A673 (cell line): Measurements from ENCODE around the gene RERGL. TPM values are rescaled to one million over a fixed set of nuclear protein-coding genes. Genes with fewer than 3 reads are reported as not detected.
"Not testable (repeated sequence)": the region's sequence is repeated elsewhere in the genome, so short reads cannot be mapped to it uniquely, and the experiment has no call there.

ENCODE experiments used
- BruUV-seq: library from RNA; stranded (reverse); fragments of 400-500 nt; replicated peaks from 2 replicates; lab custom pipeline; 2021; lab: Mats Ljungman, UMichigan
- CTCF ChIA-PET: fragments of 300-600 bp; sonication (Branson Sonifier 250); formaldehyde crosslinking; loops from one replicate; lab custom pipeline; 2022; ENCODE audit warnings: antibody characterized with exemption; lab: Charles Lee
- POLR2A ChIA-PET: fragments of 300-600 bp; sonication (Branson Sonifier 250); formaldehyde crosslinking; loops from one replicate; lab custom pipeline; 2022; ENCODE audit warnings: antibody characterized with exemption; ENCODE audit not compliant: low non-redundant PET; lab: Charles Lee
- DNase-seq: peaks from one replicate; pipeline ENCODE4 v3.0.0-alpha.2; 2015; ENCODE audit warnings: low spot score
- H3K27ac ChIP-seq: fragments of 200-600 bp; sonication (generic); 2 replicates; pipeline ENCODE4 v1.5.1; 2016; ENCODE audit warnings: mixed run types, low read depth, mild to moderate bottlenecking, mixed read lengths, antibody characterized with exemption, low read length; ENCODE audit not compliant: poor library complexity, severe bottlenecking
- H3K27me3 ChIP-seq: fragments of 200-600 bp; sonication (generic); replicated peaks from 2 replicates; pipeline ENCODE4 v1.6.1; 2017; ENCODE audit warnings: mixed run types, low read depth, mild to moderate bottlenecking, mixed read lengths, antibody characterized with exemption, low read length; ENCODE audit not compliant: insufficient read depth, poor library complexity
- H3K36me3 ChIP-seq: fragments of 200-600 bp; sonication (generic); 2 replicates; pipeline ENCODE4 v1.6.1; 2016; ENCODE audit warnings: mixed run types, mild to moderate bottlenecking, mixed read lengths, antibody characterized with exemption, low read length; ENCODE audit not compliant: insufficient read depth, poor library complexity, severe bottlenecking
- H3K4me1 ChIP-seq: fragments of 200-600 bp; sonication (generic); 2 replicates; pipeline ENCODE4 v1.6.1; 2017; ENCODE audit warnings: mixed run types, mild to moderate bottlenecking, mixed read lengths, antibody characterized with exemption, low read length; ENCODE audit not compliant: insufficient read depth, poor library complexity, severe bottlenecking
- H3K4me3 ChIP-seq: fragments of 200-600 bp; sonication (generic); 2 replicates; pipeline ENCODE4 v1.5.1; 2016; ENCODE audit warnings: low read depth, mixed run types, mild to moderate bottlenecking, mixed read lengths, low read length; ENCODE audit not compliant: poor library complexity, severe bottlenecking
- H3K9me3 ChIP-seq: fragments of 200-600 bp; sonication (generic); 2 replicates; pipeline ENCODE4 v1.6.1; 2016; ENCODE audit warnings: mixed run types, low read depth, mild to moderate bottlenecking, mixed read lengths, antibody characterized with exemption, low read length; ENCODE audit not compliant: poor library complexity, severe bottlenecking
- EZH2 ChIP-seq: fragments of 200-600 bp; sonication (generic); IDR thresholded peaks from 2 replicates; pipeline ENCODE4 v1.6.1; 2017; ENCODE audit warnings: borderline replicate concordance, low read depth, mild to moderate bottlenecking, mixed read lengths, antibody characterized with exemption, low read length; ENCODE audit not compliant: poor library complexity, severe bottlenecking
- intact Hi-C: fragments of 100-400 bp; cut with micrococcal nuclease; formaldehyde crosslinking; loops from one replicate; pipeline ENCODE4 v1.10.0; 2022; ENCODE audit not compliant: unreplicated experiment
- total RNA-seq: library from RNA; stranded (reverse); gene quantifications from 2 replicates; pipeline ENCODE4 v1.2.3, GENCODE V29; 2021
- TF ChIP-seq, protein P1 (sequence below): fragments of 300-800, 200-600 bp; sonication (generic); conservative IDR thresholded peaks from 2 replicates; pipeline ENCODE4 v1.5.1; 2017; ENCODE audit warnings: low read depth, mild to moderate bottlenecking, antibody characterized with exemption, low read length, moderate library complexity, mixed read lengths

RERGL gene
- total RNA-seq, 1 experiment from 2014 or later = not detected

DNA sequence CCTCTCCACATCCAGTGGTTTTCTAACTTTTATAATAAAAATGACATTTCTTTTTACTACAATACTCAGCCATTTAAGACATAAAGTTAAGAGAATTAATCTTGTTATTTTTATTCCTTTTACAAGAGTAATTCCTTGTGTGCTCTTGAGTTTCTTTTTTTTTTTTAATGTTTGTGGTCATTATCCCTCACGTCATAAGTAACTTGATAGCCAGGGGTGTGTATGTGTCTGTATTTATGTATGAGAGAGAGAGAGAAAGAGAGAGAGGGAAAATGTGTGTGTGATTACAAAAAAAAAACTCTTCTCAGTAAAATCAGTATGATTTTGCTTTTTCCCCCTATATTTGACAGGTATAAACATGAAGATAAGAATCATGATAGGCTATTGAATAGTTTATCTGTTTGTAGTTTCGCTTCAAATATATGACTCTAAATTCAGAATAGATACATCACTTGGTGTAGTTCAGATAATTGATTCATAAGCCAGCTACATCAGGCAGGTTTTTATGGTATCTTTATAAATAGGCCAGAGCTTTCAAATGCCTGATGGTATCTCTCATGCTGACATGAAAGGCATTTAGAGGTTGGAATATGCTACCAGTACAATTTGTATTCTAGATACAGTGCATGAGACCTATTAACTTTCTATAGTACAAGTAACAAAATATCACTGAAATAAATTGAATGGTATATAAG is 34.9 kb downstream of the RERGL start:
- Histone ChIP-seq H3K4me3 (no peak overlapping the region), H3K9me3 (no peaks in the 10 kb centered on the region), H3K36me3 (no peaks in the 10 kb centered on the region), H3K27ac (no peak overlapping the region), H3K4me1 (peaks cover 3% of the 10 kb centered on the region), H3K27me3 (no peaks in the 10 kb centered on the region)
- intact Hi-C loops = no loop called here
- TF ChIP-seq, protein P1, sequence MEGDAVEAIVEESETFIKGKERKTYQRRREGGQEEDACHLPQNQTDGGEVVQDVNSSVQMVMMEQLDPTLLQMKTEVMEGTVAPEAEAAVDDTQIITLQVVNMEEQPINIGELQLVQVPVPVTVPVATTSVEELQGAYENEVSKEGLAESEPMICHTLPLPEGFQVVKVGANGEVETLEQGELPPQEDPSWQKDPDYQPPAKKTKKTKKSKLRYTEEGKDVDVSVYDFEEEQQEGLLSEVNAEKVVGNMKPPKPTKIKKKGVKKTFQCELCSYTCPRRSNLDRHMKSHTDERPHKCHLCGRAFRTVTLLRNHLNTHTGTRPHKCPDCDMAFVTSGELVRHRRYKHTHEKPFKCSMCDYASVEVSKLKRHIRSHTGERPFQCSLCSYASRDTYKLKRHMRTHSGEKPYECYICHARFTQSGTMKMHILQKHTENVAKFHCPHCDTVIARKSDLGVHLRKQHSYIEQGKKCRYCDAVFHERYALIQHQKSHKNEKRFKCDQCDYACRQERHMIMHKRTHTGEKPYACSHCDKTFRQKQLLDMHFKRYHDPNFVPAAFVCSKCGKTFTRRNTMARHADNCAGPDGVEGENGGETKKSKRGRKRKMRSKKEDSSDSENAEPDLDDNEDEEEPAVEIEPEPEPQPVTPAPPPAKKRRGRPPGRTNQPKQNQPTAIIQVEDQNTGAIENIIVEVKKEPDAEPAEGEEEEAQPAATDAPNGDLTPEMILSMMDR = no peak
- TF ChIP-seq EZH2 = no peak
- no TSS peak for BruUV-seq
- DNase-seq = peak; percentile 32
- ChIA-PET CTCF (no interaction called here), POLR2A (no interaction called here)

DNA sequence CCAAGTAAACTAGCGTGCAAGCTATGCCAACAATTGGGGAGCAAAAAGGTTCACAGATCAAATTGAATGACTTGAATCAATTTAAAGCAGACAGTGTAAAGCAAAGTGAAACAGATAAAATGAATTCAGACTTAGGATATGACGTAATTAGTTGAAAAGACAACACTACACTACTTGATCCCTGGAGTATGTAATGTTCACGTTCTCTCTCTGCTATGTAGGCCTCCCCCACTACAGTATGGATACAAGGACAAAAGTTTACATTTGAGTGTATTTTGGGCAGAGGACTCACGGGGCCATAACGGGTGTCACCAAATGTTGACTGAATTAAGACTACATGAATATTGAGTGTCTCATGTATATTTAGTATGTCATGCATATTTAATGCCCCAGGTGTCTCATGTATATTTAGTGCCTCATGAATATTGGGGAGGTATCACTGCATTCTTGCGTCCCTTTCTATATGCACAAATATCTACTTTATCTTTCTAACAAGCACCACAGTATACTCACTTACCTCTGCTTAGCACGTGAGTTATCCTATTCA is 44.5 kb downstream of the RERGL start:
- no TSS peak for BruUV-seq
- Histone ChIP-seq H3K9me3 (no peaks in the 10 kb centered on the region), H3K36me3 (no peaks in the 10 kb centered on the region), H3K4me3 (no peak overlapping the region), H3K4me1 (no peaks in the 10 kb centered on the region), H3K27me3 (no peaks in the 10 kb centered on the region), H3K27ac (no peak overlapping the region)
- no peak for TF ChIP-seq EZH2
- TF ChIP-seq, protein P1 = no peak
- no peak for DNase-seq
- ChIA-PET POLR2A (no interaction called here), CTCF (no interaction called here)
- intact Hi-C loops = no loop called here

DNA sequence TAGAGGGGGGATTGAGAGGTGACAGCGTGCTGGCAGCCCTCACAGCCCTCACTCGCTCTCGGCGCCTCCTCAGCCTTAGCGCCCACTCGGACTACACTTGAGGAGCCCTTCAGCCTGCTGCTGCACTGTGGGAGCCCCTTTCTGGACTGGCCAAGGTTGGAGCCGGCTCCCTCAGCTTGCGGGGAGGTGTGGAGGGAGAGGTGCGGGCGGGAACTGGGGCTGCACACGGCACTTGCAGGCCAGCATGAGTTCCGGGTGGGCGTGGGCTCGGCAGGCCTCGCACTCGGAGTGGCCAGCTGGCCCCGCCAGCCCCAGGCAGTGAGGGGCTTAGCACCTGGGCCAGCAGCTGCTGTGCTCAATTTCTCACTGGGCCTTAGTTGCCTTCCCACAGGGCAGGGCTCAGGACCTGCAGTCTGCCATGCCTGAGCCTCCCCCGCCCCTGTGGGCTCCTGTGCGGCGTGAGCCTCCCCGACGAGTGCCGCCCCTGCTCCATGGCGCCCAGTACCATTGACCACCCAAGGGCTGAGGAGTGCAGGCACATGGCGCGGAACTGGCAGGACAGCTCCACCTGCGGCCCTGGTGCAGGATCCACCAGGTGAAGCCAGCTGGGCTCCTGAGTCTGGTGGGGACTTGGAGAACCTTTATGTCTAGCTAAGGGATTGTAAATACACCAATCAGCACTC is 49.8 kb downstream of the RERGL start:
- H3K4me1 ChIP-seq, H3K27me3 ChIP-seq, POLR2A ChIA-PET, CTCF ChIA-PET, BruUV-seq, H3K4me3 ChIP-seq, intact Hi-C loops, DNase-seq, H3K36me3 ChIP-seq, H3K9me3 ChIP-seq, H3K27ac ChIP-seq: not testable (repeated sequence)

Other genes starting within 250 kb of the RERGL start
- not detected in 2 replicates for gene PIK3C2G, start 171.3 kb upstream of the RERGL start, total RNA-seq